HepG2 (cell line): ENCODE results near the gene RBM14. TPM values are rescaled to one million over a fixed set of nuclear protein-coding genes. Genes with fewer than 3 reads are reported as not detected.
A peak's percentile ranks its signal among the peaks of the same experiment; 100 is the strongest.

Source experiments
- CBX2 ChIP-seq, 2 experiments: fragments of 200-600 bp in 1 of 2; sonication (generic); formaldehyde crosslinking in 1 of 2; IDR thresholded peaks; 2 replicates each; pipeline versions ENCODE4 v1.7.0 to v1.8.1; 2018 to 2022; ENCODE audit warnings: low read depth in 2 of 2, low read length in 1 of 2, mild to moderate bottlenecking in 1 of 2, missing genetic modification reagents in 1 of 2
- ERF ChIP-seq: IDR thresholded peaks from 2 replicates; pipeline ENCODE4 v1.6.1; 2018; ENCODE audit warnings: missing biosample characterization, missing genetic modification reagents
- ETV6 ChIP-seq: sonication (generic); formaldehyde crosslinking; conservative IDR thresholded peaks from 2 replicates; pipeline ENCODE4 v1.4.0; 2020; ENCODE audit warnings: missing genetic modification reagents
- FOXM1 ChIP-seq: sonication (generic); formaldehyde crosslinking; IDR thresholded peaks from 2 replicates; pipeline ENCODE4 v1.5.0; 2020; ENCODE audit warnings: missing genetic modification reagents
- HIVEP1 ChIP-seq: sonication (generic); formaldehyde crosslinking; IDR thresholded peaks from 2 replicates; pipeline ENCODE4 v1.4.0; 2020; ENCODE audit warnings: mild to moderate bottlenecking, missing genetic modification reagents
- IRX3 ChIP-seq: sonication (generic); formaldehyde crosslinking; IDR thresholded peaks from 2 replicates; pipeline ENCODE4 v1.8.1; 2023; ENCODE audit warnings: mild to moderate bottlenecking, low read depth, missing genetic modification reagents, borderline replicate concordance
- NR2F6 ChIP-seq, 2 experiments: IDR thresholded peaks; 2 replicates each; pipeline ENCODE4 v1.6.1; 2016; ENCODE audit warnings: antibody characterized with exemption in 1 of 2, mild to moderate bottlenecking in 1 of 2
- PAX8 ChIP-seq: sonication (generic); formaldehyde crosslinking; IDR thresholded peaks from 2 replicates; pipeline ENCODE4 v1.8.0; 2022; ENCODE audit warnings: mild to moderate bottlenecking, missing genetic modification reagents, borderline replicate concordance
- POLR2A ChIP-seq, 2 experiments: IDR thresholded peaks; 2 replicates each; pipeline ENCODE4 v1.6.1; 2011; ENCODE audit warnings: low read depth in 2 of 2, low read length in 2 of 2, mild to moderate bottlenecking in 1 of 2, moderate library complexity in 1 of 2; ENCODE audit not compliant: insufficient read depth in 1 of 2
- SMAD3 ChIP-seq: sonication (generic); formaldehyde crosslinking; IDR thresholded peaks from 2 replicates; pipeline ENCODE4 v1.4.0; 2020; ENCODE audit warnings: missing genetic modification reagents
- WIZ ChIP-seq: sonication (generic); formaldehyde crosslinking; IDR thresholded peaks from 2 replicates; pipeline ENCODE4 v1.5.1; 2020; ENCODE audit warnings: mild to moderate bottlenecking, missing genetic modification reagents
- ZBTB21 ChIP-seq: sonication (generic); formaldehyde crosslinking; IDR thresholded peaks from 2 replicates; pipeline ENCODE4 v1.4.0; 2020; ENCODE audit warnings: missing genetic modification reagents
- ZBTB7A ChIP-seq: sonication (generic); formaldehyde crosslinking; IDR thresholded peaks from 2 replicates; pipeline ENCODE4 v1.8.0; 2022; ENCODE audit warnings: mild to moderate bottlenecking, missing genetic modification reagents
- ZKSCAN8 ChIP-seq: IDR thresholded peaks from 2 replicates; pipeline ENCODE4 v1.6.1; 2016; ENCODE audit warnings: borderline replicate concordance, missing genetic modification reagents, missing compliant biosample characterization
- ZNF235 ChIP-seq: sonication (generic); formaldehyde crosslinking; IDR thresholded peaks from 2 replicates; pipeline ENCODE4 v1.8.1; 2023; ENCODE audit warnings: mild to moderate bottlenecking, missing genetic modification reagents, borderline replicate concordance
- ZNF256 ChIP-seq: sonication (generic); formaldehyde crosslinking; conservative IDR thresholded peaks from 2 replicates; pipeline ENCODE4 v1.4.0; 2020; ENCODE audit warnings: missing genetic modification reagents
- ZNF629 ChIP-seq: sonication (generic); formaldehyde crosslinking; conservative IDR thresholded peaks from 2 replicates; pipeline ENCODE4 v1.5.0; 2020; ENCODE audit warnings: missing genetic modification reagents
- ZNF768 ChIP-seq: sonication (generic); formaldehyde crosslinking; IDR thresholded peaks from 2 replicates; pipeline ENCODE4 v1.4.0; 2020; ENCODE audit warnings: missing genetic modification reagents
- ZNF781 ChIP-seq: sonication (generic); formaldehyde crosslinking; IDR thresholded peaks from 2 replicates; pipeline ENCODE4 v1.5.1; 2020; ENCODE audit warnings: borderline replicate concordance, mild to moderate bottlenecking, missing genetic modification reagents; ENCODE audit errors: not compliant biosample characterization
- ZZZ3 ChIP-seq: sonication (generic); formaldehyde crosslinking; IDR thresholded peaks from 2 replicates; pipeline ENCODE4 v1.4.0; 2020; ENCODE audit warnings: missing genetic modification reagents, mild to moderate bottlenecking, borderline replicate concordance
- polyA plus RNA-seq, 8 experiments: library from polyadenylated mRNA; depleted of rRNA in 3 of 8; stranded (reverse) in 7 of 8; unstranded in 1 of 8; fragments of >200 nt; fragmentation: Illumina TruSeq in 4 of 8; extraction: Trizol in 4 of 8; gene quantifications; 2 replicates each; pipeline versions ENCODE4 v1.2.1 to v1.2.3, GENCODE V29; 2011 to 2016; ENCODE audit warnings: low read depth in 4 of 8, missing spikeins in 1 of 8, mixed read lengths in 1 of 8; ENCODE audit not compliant: insufficient read depth in 1 of 8
- total RNA-seq, 5 experiments: library from RNA; depleted of rRNA; stranded (reverse); fragments of >200 nt; fragmentation: Illumina TruSeq; extraction: Trizol; gene quantifications; 2 replicates each; pipeline ENCODE4 v1.2.3, GENCODE V29; 2016; ENCODE audit warnings: low read depth in 1 of 5
- TF ChIP-seq, protein P1 (sequence below): IDR thresholded peaks from 2 replicates; pipeline ENCODE4 v1.6.1; 2016; ENCODE audit warnings: control low read depth
- TF ChIP-seq, protein P2 (sequence below): IDR thresholded peaks from 2 replicates; pipeline ENCODE4 v1.6.1; 2016; ENCODE audit warnings: missing genetic modification reagents, missing compliant biosample characterization
- TF ChIP-seq, protein P3 (sequence below): sonication (generic); formaldehyde crosslinking; IDR thresholded peaks from 2 replicates; pipeline ENCODE4 v1.4.0; 2020; ENCODE audit warnings: mild to moderate bottlenecking, missing genetic modification reagents
- TF ChIP-seq, protein P4 (sequence below): sonication (generic); formaldehyde crosslinking; IDR thresholded peaks from 2 replicates; pipeline ENCODE4 v1.5.0; 2020; ENCODE audit warnings: mild to moderate bottlenecking, missing genetic modification reagents
- TF ChIP-seq, protein P5 (sequence below): IDR thresholded peaks from 2 replicates; pipeline ENCODE4 v1.6.1; 2016; ENCODE audit warnings: low read depth

The RBM14 gene
- total and polyA plus RNA-seq, 2 of the 13 experiments (the other 11 are each of a cell fraction or from before 2014, with no cell fraction given) = 12.7 to 44.1 TPM

DNA sequence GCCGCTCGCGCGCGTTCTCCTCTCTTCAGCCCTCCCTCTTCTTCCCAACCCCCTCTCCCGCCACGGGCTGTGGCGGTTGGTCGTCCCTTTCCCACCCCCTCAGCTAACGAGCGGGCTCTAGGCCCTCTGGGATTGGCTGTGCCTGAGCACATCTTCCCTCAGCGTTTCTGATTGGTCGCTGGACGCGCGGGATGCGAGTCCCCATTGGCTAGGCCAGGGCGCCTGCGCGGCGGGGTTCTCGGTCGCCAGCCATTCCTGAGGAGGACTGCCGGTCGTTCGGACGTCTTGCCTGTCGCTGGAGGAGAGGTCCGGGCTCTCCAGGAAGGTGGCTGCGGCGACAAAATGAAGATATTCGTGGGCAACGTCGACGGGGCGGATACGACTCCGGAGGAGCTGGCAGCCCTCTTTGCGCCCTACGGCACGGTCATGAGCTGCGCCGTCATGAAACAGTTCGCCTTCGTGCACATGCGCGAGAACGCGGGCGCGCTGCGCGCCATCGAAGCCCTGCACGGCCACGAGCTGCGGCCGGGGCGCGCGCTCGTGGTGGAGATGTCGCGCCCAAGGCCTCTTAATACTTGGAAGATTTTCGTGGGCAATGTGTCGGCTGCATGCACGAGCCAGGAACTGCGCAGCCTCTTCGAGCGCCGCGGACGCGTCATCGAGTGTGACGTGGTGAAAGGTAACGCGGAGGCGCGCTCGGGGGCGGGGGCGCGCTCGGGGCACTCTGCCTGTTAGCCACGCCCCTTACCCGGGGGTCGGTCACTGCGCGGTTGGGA, at the start of gene RBM14 (continued):
- peak; percentile 10; the same call in 1 of the 2 replicates for TF ChIP-seq ZKSCAN8 (CRISPR knock-in tag)
- no peak for TF ChIP-seq ZNF235 (CRISPR knock-in tag)
- 0 out of 2 replicates have a peak, but pooled peaks have one; percentile 79 for TF ChIP-seq PAX8 (CRISPR knock-in tag)
- TF ChIP-seq ZNF629 = no peak
- no peak for TF ChIP-seq CBX2 (IDR thresholded peaks at IDR 0.05; ENCODE audit: low read depth, low read length)
- TF ChIP-seq CBX2 (CRISPR knock-in tag; IDR thresholded peaks at IDR 0.05; ENCODE audit: low read depth) = no peak
- no peak for TF ChIP-seq ETV6 (CRISPR knock-in tag)
- TF ChIP-seq IRX3 (CRISPR knock-in tag) = no peak
- no peak for TF ChIP-seq ZNF768
- TF ChIP-seq, protein P1, sequence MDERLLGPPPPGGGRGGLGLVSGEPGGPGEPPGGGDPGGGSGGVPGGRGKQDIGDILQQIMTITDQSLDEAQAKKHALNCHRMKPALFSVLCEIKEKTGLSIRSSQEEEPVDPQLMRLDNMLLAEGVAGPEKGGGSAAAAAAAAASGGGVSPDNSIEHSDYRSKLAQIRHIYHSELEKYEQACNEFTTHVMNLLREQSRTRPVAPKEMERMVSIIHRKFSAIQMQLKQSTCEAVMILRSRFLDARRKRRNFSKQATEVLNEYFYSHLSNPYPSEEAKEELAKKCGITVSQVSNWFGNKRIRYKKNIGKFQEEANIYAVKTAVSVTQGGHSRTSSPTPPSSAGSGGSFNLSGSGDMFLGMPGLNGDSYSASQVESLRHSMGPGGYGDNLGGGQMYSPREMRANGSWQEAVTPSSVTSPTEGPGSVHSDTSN (CRISPR knock-in tag) = peak; percentile 53
- peak; percentile 71 for TF ChIP-seq ZNF781 (CRISPR knock-in tag)
- TF ChIP-seq POLR2A (IDR thresholded peaks at IDR 0.05; ENCODE audit: insufficient read depth in 1 of 2, low read depth in 2 of 2, low read length in 2 of 2) = peak; percentile 99
- peak; percentile 64; the same call in 1 of the 2 replicates for TF ChIP-seq ZBTB21 (CRISPR knock-in tag)
- peak; percentile 37; the same call in 1 of the 2 replicates for TF ChIP-seq SMAD3 (CRISPR knock-in tag)
- TF ChIP-seq NR2F6 (IDR thresholded peaks at IDR 0.05) = no peak
- no peak for TF ChIP-seq NR2F6 (CRISPR knock-in tag; IDR thresholded peaks at IDR 0.05)
- TF ChIP-seq ZNF256 (CRISPR knock-in tag) = peak; percentile 80; the same call in 1 of the 2 replicates
- TF ChIP-seq, protein P2, sequence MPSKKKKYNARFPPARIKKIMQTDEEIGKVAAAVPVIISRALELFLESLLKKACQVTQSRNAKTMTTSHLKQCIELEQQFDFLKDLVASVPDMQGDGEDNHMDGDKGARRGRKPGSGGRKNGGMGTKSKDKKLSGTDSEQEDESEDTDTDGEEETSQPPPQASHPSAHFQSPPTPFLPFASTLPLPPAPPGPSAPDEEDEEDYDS (CRISPR knock-in tag) = peak; percentile 91
- no peak for TF ChIP-seq FOXM1 (CRISPR knock-in tag)
- TF ChIP-seq, protein P3, sequence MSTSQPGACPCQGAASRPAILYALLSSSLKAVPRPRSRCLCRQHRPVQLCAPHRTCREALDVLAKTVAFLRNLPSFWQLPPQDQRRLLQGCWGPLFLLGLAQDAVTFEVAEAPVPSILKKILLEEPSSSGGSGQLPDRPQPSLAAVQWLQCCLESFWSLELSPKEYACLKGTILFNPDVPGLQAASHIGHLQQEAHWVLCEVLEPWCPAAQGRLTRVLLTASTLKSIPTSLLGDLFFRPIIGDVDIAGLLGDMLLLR (CRISPR knock-in tag) = no peak
- TF ChIP-seq, protein P4, sequence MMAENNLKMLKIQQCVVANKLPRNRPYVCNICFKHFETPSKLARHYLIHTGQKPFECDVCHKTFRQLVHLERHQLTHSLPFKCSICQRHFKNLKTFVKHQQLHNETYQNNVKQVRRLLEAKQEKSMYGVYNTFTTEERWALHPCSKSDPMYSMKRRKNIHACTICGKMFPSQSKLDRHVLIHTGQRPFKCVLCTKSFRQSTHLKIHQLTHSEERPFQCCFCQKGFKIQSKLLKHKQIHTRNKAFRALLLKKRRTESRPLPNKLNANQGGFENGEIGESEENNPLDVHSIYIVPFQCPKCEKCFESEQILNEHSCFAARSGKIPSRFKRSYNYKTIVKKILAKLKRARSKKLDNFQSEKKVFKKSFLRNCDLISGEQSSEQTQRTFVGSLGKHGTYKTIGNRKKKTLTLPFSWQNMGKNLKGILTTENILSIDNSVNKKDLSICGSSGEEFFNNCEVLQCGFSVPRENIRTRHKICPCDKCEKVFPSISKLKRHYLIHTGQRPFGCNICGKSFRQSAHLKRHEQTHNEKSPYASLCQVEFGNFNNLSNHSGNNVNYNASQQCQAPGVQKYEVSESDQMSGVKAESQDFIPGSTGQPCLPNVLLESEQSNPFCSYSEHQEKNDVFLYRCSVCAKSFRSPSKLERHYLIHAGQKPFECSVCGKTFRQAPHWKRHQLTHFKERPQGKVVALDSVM = 0 out of 2 replicates have a peak, but pooled peaks have one; percentile 3
- TF ChIP-seq, protein P5, sequence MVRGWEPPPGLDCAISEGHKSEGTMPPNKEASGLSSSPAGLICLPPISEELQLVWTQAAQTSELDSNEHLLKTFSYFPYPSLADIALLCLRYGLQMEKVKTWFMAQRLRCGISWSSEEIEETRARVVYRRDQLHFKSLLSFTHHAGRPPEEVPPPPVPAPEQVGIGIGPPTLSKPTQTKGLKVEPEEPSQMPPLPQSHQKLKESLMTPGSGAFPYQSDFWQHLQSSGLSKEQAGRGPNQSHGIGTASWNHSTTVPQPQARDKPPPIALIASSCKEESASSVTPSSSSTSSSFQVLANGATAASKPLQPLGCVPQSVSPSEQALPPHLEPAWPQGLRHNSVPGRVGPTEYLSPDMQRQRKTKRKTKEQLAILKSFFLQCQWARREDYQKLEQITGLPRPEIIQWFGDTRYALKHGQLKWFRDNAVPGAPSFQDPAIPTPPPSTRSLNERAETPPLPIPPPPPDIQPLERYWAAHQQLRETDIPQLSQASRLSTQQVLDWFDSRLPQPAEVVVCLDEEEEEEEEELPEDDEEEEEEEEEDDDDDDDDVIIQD = 0 out of 2 replicates have a peak, but pooled peaks have one; percentile 10
- peak; percentile 86 for TF ChIP-seq WIZ (CRISPR knock-in tag)
- TF ChIP-seq ZZZ3 = peak; percentile 78
- TF ChIP-seq ZBTB7A (CRISPR knock-in tag) = no peak
- peak; percentile 66 for TF ChIP-seq ERF (CRISPR knock-in tag)
- TF ChIP-seq HIVEP1 (CRISPR knock-in tag) = no peak
